Measurements from ENCODE around the gene ZNF785.

DNA sequence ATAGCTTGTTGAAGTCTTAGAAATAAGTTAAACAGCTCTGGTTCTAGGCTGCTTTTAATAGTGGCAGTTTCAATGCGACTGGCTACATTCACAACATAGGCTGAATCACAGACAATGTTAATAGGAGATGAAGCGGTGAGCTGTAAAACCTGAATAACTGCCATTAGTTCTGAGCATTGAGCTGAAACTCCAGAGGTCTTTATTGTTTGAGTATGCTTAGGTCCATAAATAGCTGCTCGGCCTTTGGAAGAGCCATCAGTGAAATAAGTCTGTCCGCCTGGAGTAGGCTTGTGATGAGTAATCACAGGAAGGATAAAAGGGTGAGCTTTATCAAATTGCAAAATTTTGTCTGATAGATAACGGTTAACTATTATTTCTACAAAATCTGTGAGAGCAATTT lies 34.1 kb upstream of the ZNF785 start:
- TF ChIP-seq TAF1 (IDR thresholded peaks at IDR 0.05; ENCODE audit: borderline replicate concordance, insufficient read depth, low read length) (no peak), POLR2AphosphoS5 (IDR thresholded peaks at IDR 0.05; ENCODE audit: low read depth, low read length) (no peak)
- TF ChIP-seq, protein P1, sequence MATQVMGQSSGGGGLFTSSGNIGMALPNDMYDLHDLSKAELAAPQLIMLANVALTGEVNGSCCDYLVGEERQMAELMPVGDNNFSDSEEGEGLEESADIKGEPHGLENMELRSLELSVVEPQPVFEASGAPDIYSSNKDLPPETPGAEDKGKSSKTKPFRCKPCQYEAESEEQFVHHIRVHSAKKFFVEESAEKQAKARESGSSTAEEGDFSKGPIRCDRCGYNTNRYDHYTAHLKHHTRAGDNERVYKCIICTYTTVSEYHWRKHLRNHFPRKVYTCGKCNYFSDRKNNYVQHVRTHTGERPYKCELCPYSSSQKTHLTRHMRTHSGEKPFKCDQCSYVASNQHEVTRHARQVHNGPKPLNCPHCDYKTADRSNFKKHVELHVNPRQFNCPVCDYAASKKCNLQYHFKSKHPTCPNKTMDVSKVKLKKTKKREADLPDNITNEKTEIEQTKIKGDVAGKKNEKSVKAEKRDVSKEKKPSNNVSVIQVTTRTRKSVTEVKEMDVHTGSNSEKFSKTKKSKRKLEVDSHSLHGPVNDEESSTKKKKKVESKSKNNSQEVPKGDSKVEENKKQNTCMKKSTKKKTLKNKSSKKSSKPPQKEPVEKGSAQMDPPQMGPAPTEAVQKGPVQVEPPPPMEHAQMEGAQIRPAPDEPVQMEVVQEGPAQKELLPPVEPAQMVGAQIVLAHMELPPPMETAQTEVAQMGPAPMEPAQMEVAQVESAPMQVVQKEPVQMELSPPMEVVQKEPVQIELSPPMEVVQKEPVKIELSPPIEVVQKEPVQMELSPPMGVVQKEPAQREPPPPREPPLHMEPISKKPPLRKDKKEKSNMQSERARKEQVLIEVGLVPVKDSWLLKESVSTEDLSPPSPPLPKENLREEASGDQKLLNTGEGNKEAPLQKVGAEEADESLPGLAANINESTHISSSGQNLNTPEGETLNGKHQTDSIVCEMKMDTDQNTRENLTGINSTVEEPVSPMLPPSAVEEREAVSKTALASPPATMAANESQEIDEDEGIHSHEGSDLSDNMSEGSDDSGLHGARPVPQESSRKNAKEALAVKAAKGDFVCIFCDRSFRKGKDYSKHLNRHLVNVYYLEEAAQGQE (IDR thresholded peaks at IDR 0.05; ENCODE audit: insufficient read depth in 1 of 2, low read depth in 2 of 2, low read length in 2 of 2) = no peak

Measured in PFSK-1 (cell line).